Measurements from ENCODE around the gene PARVB. TPM values are rescaled to one million over a fixed set of nuclear protein-coding genes. Genes with fewer than 3 reads are reported as not detected.

PARVB gene
- total and polyA plus RNA-seq, 2 of the 8 experiments (the other 6 are each of a cell fraction or from before 2014, with no cell fraction given), result 14.5 to 18.6 TPM

- TF ChIP-seq CHD7 (IDR thresholded peaks at IDR 0.05; ENCODE audit: insufficient replicate concordance, low read length) (no peak), SRF (IDR thresholded peaks at IDR 0.05; ENCODE audit: low read depth, low read length) (no peak), CHD2 (IDR thresholded peaks at IDR 0.05; ENCODE audit: low read length) (no peak)
Measured at GRCh38 chr22:44000123-44000522, 24.0 kb upstream of the PARVB start (continued).
